H1 (cell line): ENCODE measurements around the gene TRAPPC8. TPM values are rescaled to one million over a fixed set of nuclear protein-coding genes. Genes with fewer than 3 reads are reported as not detected.

Experiments used
- CBX5 ChIP-seq: fragments of 300-800, 300-1000 bp; sonication (generic); IDR thresholded peaks from 2 replicates; pipeline ENCODE4 v1.7.1; 2016; ENCODE audit warnings: antibody characterized with exemption, low read length, low read depth
- CHD7 ChIP-seq: fragments of 300-600 bp; sonication (generic); IDR thresholded peaks from 2 replicates; pipeline ENCODE4 v1.7.1; 2012; ENCODE audit warnings: low read length, moderate library complexity, mild to moderate bottlenecking, inconsistent platforms; ENCODE audit not compliant: insufficient replicate concordance
- HDAC6 ChIP-seq: IDR thresholded peaks from one replicate; pipeline ENCODE4 v1.7.1; 2012; ENCODE audit warnings: low read depth, mild to moderate bottlenecking, inconsistent platforms, low read length, moderate library complexity
- TAF1 ChIP-seq: IDR thresholded peaks from 2 replicates; pipeline ENCODE4 v1.6.1; 2011; ENCODE audit warnings: mild to moderate bottlenecking, low read depth, low read length
- polyA plus RNA-seq, 7 experiments: library from polyadenylated mRNA; depleted of rRNA in 3 of 7; stranded (reverse) in 5 of 7; unstranded in 2 of 7; fragments of >200 nt in 5 of 7; fragments of 200-250 nt in 2 of 7; gene quantifications; 1 replicate in 5 of 7; 2 replicates in 1 of 7; 4 replicates in 1 of 7; pipeline versions ENCODE4 v1.2.1 to v1.2.3, GENCODE V29; 2011 to 2013; ENCODE audit warnings: missing spikeins in 2 of 7, mixed read lengths in 2 of 7
- total RNA-seq: library from RNA; stranded (reverse); fragmentation: NEBNext Ultra II Directional; extraction: Animal tissue kit (Norgen Biotek cat#: 25700); gene quantifications from 2 replicates; pipeline ENCODE4 v1.2.1, GENCODE V29; 2021

The TRAPPC8 gene
- total and polyA plus RNA-seq, 2 of the 8 experiments (the other 6 are each of a cell fraction or from before 2014, with no cell fraction given) = 43.6 to 56.5 TPM

DNA sequence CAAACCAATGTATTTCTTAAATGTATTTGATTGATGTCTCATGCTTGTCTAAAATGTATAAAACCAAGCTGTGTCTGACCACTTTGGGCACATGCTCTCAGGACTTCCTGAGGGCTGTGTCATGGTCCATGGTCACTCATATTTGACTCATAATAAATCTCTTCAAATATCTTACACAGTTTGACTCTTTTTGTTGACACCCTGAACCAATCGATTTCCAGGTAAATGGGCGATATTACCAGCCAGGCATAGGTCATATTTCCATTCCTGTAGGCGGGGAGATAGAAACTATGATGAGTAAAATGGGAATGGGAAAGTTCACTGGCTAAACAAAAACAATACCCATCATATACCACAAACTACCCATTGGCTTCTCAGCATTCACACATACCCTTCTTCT lies 9.3 kb upstream of the TRAPPC8 start (continued):
- TF ChIP-seq CBX5 = no peak
- TF ChIP-seq CHD7 = no peak
- no peak for TF ChIP-seq TAF1
- no peak for TF ChIP-seq HDAC6
